GM19438 (cell line): ENCODE data around the gene ALCAM.

Experiments used
- ATAC-seq: cut with Tn5 transposase; IDR thresholded peaks from one replicate; pipeline ENCODE4 v1.9.1; 2021; ENCODE audit warnings: low read depth; ENCODE audit not compliant: unreplicated experiment

The ALCAM gene

GRCh38 chr3:105466495-105467404 is 100.0 kb downstream of the ALCAM start:
- no peak for ATAC-seq

GRCh38 chr3:105470851-105471250 is 104.1 kb downstream of the ALCAM start:
- ATAC-seq = no peak

GRCh38 chr3:105473521-105474223 is 107.0 kb downstream of the ALCAM start:
- no peak for ATAC-seq

GRCh38 chr3:105480768-105481167 is 114.1 kb downstream of the ALCAM start:
- no peak for ATAC-seq

GRCh38 chr3:105483476-105483875 is 116.8 kb downstream of the ALCAM start:
- no peak for ATAC-seq

- no peak for ATAC-seq
Observed at GRCh38 chr3:105490045-105490444, 123.3 kb downstream of the ALCAM start.

- ATAC-seq = no peak
Observed at GRCh38 chr3:105493305-105493892, 126.7 kb downstream of the ALCAM start.

- no peak for ATAC-seq
Observed at GRCh38 chr3:105495021-105495420, 128.3 kb downstream of the ALCAM start.

GRCh38 chr3:105496343-105496742 is 129.6 kb downstream of the ALCAM start:
- no peak for ATAC-seq

GRCh38 chr3:105497386-105497785 is 130.7 kb downstream of the ALCAM start:
- no peak for ATAC-seq

GRCh38 chr3:105499961-105500360 is 133.3 kb downstream of the ALCAM start:
- no peak for ATAC-seq

GRCh38 chr3:105502333-105502732 is 135.6 kb downstream of the ALCAM start:
- ATAC-seq = no peak

GRCh38 chr3:105503191-105503593 is 136.5 kb downstream of the ALCAM start:
- ATAC-seq = no peak

- no peak for ATAC-seq
Observed at GRCh38 chr3:105504440-105504951, 137.8 kb downstream of the ALCAM start.

- no peak for ATAC-seq
Observed at GRCh38 chr3:105505170-105505569, 138.5 kb downstream of the ALCAM start.

GRCh38 chr3:105511031-105511430 is 144.3 kb downstream of the ALCAM start:
- ATAC-seq = no peak

GRCh38 chr3:105512061-105512460 is 145.4 kb downstream of the ALCAM start:
- ATAC-seq = no peak

- no peak for ATAC-seq
Observed at GRCh38 chr3:105513042-105513441, 146.3 kb downstream of the ALCAM start.

- no peak for ATAC-seq
Observed at GRCh38 chr3:105513886-105514285, 147.2 kb downstream of the ALCAM start.

GRCh38 chr3:105515372-105515771 is 148.7 kb downstream of the ALCAM start:
- no peak for ATAC-seq

GRCh38 chr3:105516972-105517371 is 150.3 kb downstream of the ALCAM start:
- no peak for ATAC-seq
